HG02610 (cell line): ENCODE measurements around the gene MAGOH.
"Not testable (repeated sequence)": the region's sequence is repeated elsewhere in the genome, so short reads cannot be mapped to it uniquely, and the experiment has no call there.

Experiments
- ATAC-seq: cut with Tn5 transposase; IDR thresholded peaks from one replicate; pipeline ENCODE4 v1.9.1; 2021; ENCODE audit warnings: mild to moderate bottlenecking, moderate library complexity; ENCODE audit not compliant: unreplicated experiment

MAGOH gene

GRCh38 chr1:53238197-53239155 is at the start of gene MAGOH:
MAGOH (minus strand) TSS chr1:53238518; CDS start chr1:53238448, 70 bp downstream.
- peak; percentile 98 for ATAC-seq

DNA sequence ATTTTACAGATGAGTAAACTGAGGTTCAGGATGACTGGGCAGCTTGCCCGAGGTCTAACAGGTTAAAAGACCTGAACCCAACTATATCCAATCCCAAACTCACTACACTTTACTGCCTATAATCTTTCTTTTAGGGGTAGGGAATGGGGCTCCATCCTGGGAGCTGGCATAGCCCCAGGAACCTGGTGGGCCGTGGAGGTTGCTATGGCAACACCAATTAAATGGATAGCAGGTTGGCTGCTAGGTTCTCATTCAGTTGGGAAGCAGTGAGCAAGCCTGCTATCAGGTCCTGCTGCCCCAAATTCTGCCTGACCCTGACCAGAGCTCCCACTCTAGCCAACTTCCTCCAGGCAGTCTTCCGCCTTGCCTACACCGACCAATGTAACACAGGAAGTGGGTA is 48.6 kb upstream of the MAGOH start:
- no peak for ATAC-seq

DNA sequence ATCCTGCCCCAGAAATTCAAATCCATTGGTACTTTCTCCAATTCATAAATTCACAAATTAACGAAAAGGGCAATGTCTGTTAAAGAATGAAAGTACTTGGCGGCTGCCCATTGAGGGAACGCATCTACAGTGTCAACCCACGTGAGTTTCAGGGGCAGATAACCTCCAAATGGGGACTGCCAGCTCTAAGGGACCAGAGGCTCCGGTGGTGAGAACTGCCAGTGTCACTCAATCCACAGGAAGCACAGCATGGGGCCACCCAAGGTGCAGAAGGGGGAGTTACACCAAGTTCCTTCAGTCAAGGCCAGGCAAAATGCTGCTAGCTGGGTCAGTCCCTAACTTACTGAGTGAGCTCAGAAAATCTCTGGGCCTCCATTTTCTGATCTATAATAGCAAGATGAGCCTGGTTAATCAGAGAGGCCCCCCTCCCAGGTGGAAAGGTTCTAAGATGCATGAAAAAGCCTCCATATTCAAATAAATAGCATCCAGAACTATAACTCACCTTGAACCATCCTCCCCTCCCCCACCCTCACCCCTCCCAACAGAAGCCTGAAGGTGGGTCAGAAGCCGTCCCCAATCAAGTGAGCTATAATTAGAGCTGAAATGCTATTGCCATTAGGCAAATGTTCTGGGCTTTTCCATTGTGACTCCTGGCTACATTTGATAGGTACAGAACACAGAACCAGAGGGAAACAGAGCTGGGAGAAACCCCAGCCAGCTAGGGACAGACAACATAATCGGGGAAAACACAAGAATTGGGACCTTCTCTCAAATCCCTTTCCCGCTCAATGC is 47.8 kb upstream of the MAGOH start:
- ATAC-seq = peak; percentile 53

DNA sequence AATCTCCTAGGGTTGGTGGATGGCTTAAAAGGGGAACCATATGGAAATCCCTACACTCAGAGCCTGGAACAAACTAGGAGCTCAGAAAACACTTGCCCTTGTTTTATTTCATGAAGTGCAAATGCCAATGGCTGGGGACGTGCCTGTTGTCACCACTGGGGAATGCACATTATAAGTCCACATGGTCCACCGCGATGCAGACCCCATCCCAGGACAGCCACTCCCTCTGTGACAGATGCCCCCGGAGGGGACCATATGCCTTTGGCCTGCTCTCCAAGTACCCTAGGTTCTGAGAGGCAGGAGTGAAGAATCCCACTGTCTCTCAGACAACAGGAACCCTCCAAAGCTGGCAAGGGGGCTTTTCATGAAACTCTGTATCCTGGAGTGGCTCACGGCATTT is 47.2 kb upstream of the MAGOH start:
- ATAC-seq = no peak

DNA sequence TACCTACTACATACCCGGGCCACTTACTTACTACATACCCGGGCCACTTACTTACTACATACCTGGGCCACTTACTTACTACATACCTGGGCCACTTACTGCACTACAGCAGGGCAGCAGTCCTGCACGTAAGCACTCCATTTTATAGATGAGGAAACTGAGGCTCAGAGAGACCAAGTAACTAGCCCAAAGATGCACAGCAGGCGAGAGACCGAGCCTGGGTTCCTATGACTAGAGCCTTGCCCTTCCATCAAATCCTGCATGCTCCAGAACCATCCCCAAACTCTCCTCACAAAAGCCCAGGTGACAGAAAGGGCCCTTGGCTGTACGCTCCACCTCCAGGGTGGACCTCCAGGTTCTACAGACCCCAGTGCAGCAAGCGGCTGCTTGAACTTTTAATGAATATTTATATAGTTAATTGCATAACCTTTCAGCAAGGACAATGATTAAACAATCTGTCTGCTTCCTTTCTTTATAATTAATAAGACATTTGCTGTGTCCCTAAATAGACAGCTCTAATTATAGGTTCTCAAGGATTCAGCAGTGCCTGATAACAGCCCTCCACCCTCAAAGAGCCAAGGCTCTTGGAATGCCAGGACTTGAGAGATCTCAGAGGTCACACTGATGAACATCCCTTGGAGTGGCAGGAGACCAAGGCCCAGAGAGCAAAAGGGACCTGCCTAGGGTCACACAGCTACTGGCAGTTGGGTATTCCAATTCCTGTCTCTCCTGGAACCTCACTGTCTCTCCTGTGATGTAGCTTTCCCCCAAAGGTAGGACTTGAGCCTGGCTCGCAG is 46.1 kb upstream of the MAGOH start:
- no peak for ATAC-seq

GRCh38 chr1:53283156-53283555 is 44.8 kb upstream of the MAGOH start:
- not testable (repeated sequence) for ATAC-seq

- no peak for ATAC-seq
Measured at GRCh38 chr1:53281133-53281532, 42.8 kb upstream of the MAGOH start.

DNA sequence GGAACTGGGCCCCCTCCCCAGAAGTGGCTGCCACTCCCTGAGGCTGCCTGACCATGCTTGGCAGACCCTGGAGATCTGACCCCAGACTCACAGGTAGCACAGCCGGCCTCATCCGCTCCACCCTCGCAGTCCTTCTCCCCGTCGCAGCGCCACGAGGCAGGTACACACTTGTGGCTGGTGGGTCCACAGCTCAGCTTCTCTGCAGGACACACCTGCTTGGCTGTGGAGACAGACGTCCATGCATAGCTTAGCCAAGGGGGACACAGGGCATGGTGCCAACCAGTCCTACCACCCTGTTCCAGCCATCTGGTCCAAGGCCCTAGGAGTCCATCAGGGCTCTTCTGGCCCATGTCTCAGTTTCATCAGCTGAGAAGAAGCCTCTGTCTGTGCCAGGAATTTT is 42.2 kb upstream of the MAGOH start:
- ATAC-seq = no peak

DNA sequence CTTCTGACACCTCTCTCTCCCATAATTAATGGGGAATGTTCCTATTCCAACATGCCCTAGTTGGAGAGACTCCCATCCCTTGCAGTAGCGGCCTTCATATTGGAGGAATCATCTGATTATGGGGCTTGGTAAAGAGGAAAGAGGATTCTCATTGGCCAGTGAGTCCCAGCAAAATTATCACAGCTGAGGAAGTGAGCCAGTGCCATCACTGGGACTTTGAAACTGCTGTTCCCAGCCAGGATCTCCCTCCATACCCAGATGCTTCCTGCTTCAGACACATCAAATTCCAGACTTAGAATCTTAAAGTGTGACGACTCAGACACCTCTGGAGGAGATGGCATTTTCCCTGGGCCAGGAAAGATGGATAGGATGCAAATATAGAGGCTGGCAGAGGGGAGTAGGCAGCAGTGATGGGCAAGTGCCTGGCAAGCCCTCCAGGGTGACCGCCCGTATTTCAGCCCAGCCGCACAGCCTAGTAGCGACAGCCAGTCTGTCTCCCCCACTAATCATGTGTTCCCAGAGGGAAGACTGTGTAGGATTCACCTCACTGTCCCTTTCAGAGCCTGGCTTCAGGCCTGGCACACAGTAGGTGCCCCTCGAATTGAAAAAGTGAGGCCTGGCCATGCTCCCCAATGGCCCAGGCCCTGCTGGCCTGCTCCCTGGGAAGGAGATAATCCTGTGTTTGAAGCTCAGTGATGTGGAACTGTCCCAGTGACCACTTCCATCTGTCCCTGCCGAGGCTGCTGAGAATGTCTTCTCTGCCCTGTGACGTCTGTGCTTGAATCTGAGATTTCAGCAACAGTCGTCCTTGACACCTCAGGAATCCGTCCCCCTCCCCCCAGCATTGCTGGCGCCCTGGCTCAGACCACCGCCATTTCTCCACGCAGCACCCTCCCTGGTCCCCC is 41.2 kb upstream of the MAGOH start:
- no peak for ATAC-seq

DNA sequence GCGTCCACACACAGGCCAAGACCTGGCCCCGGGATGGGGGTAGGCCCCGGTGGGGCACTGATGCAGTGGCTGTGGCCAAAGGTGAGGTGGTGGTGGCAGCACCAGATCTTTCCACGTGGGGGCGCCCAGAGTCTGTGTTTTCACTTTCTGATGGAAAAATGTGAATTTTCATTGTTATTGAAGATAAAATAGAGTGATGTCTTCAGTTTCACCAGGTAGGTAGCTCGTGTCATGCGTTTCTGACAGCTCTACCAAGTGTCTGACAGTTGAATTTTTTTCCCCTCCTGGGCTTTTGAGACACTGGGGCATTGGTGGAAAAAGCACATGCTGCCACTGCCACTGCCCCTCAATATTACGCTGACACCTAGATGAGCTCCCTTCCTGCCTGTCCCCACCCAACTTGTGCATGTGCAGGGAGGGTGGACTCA is 40.0 kb upstream of the MAGOH start:
- ATAC-seq = peak; percentile 46

- ATAC-seq = no peak
Measured at GRCh38 chr1:53277326-53277725, 39.0 kb upstream of the MAGOH start.

- no peak for ATAC-seq
Measured at GRCh38 chr1:53276902-53277281, 38.6 kb upstream of the MAGOH start.

GRCh38 chr1:53276153-53276901 is 38.0 kb upstream of the MAGOH start:
- no peak for ATAC-seq

DNA sequence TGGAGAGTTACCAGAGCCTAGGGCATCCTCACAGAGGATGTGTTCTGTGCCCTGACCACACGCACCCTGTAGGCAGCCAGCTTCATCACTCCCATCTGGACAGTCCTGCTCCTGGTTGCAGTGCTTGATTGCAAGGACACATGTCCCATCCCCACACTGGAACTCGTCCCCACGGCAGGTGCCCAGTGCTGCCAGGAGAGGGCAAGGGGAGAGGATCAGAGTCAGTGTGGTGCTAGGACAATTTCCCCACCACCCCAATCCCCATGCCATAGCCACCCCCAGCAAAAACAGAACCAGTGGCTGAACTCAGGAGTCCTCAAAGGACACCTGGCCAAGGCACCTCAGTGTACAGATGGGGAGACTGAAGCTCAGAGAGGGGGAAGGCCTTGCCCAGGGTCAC is 37.2 kb upstream of the MAGOH start:
- ATAC-seq = no peak

GRCh38 chr1:53274541-53275185 is 36.3 kb upstream of the MAGOH start:
- ATAC-seq = no peak

DNA sequence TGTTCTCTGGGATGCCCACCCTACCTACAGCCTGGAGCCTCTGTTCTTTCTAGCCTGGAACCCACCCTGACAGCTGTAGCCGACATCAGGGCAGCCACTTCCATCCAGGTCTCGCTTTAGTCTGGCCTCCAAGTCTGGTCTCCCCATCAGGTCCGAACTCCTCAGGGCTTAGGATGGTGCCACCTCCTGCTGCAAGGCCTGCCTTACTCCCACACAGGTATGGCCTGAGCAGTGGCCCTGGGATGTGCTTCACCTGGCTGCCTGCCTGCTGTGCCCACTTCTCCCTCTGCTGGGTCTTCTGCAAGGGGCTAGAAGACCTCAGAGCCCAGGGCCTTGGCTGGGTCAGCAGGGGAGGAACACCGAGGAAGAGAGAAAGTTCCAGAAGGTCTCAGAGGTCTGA is 35.7 kb upstream of the MAGOH start:
- ATAC-seq = no peak

DNA sequence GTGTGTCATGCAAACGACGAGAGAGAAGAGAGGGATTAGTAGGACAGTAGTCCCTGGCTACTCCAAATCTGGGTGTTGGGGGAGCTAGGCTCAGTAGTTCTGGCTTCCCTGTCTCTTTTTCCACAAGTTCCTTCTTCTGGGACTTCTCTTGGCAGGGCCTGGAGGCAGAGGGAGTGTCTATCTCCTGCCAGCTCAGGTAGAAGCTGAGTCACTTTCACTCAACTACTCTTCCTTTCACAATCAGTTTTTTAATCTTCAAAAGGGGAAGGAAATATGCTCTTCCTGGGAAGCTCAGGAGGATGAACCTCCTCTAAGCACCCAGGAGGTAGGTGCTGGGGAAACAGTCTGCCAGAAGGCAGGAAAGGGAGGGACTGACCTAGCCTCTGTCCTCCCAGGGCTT is 35.2 kb upstream of the MAGOH start:
- ATAC-seq = no peak

DNA sequence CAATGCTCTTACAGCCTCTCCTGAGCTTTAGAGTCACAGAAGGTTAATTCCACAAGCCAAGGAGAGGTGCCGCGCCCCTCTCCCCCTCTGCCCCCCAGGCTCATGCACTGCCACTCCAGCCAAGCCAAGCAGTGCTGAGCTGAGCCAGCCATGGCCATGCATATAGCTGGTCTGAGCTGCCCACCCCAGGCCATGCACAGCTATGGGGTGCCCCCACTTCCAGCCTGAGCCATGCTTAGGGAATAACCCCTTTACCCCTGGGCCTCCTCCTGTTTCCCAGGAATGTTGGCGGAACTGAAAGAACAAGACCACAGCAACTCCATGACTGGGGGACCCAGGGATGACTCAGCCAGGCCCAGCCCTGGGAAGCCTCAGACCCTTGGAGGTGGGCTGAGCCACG is 34.0 kb upstream of the MAGOH start:
- no peak for ATAC-seq
